ENCODE data around the gene TCF12. TPM values are rescaled to one million over a fixed set of nuclear protein-coding genes. Genes with fewer than 3 reads are reported as not detected.

TCF12 gene
- total and polyA plus RNA-seq, 2 donors (not counting 3 experiments of a cell fraction or from before 2014, with no cell fraction given): 72.1 to 133 TPM

- ChIA-PET POLR2A (interaction anchor here (0.8 kb wide), 1 partner anchor 216 kb away, joined by 3 read pairs; no protein-coding TSS in a partner anchor), CTCF (interaction anchor here (0.6 to 13.5 kb wide), 18 partner anchors 9 to 846 kb away, joined by 3 to 680 read pairs (median 4); no protein-coding TSS in a partner anchor)
- Histone ChIP-seq H3K9me3 (replicated peaks; ENCODE audit: control insufficient read depth, insufficient read depth, low read length) (no peaks in the 10 kb centered on the region), H3K4me1 (ENCODE audit: control insufficient read depth, extremely low read depth, insufficient read depth, low read length) (peaks cover 63% of the 10 kb centered on the region), H3K9me1 (replicated peaks; ENCODE audit: control insufficient read depth, extremely low read depth, insufficient read depth, low read length) (no peaks in the 10 kb centered on the region), H3K27ac (ENCODE audit: insufficient read depth, low read depth, low read length) (peak overlapping the region; percentile 88), H2AFZ (ENCODE audit: low read depth, low read length) (peak overlapping the region; percentile 46), H3K79me2 (ENCODE audit: control insufficient read depth, insufficient read depth, low read length) (no peaks in the 10 kb centered on the region), H3K36me3 (ENCODE audit: control insufficient read depth in 2 of 2, extremely low read depth in 1 of 2, insufficient read depth in 2 of 2, low read length in 2 of 2) (no peaks in the 10 kb centered on the region), H3K27me3 (ENCODE audit: control insufficient read depth in 2 of 2, insufficient read depth in 2 of 2, low read length in 2 of 2) (no peaks in the 10 kb centered on the region), H3K9ac (replicated peaks; ENCODE audit: extremely low read depth, insufficient read depth, low read length) (peak overlapping the region; percentile 48), H4K20me1 (replicated peaks; ENCODE audit: control insufficient read depth, extremely low read depth, insufficient read depth, low read length) (no peaks in the 10 kb centered on the region), H3K4me3 (replicated peaks in 1 of 3; ENCODE audit: insufficient read depth in 1 of 3, low read depth in 1 of 3, low read length in 3 of 3) (no peak overlapping the region), H3K4me2 (ENCODE audit: insufficient read depth, low read length) (peak overlapping the region; percentile 18)
- dilution Hi-C loops (cut with MboI; ENCODE audit: extremely low pct_ligation_motif_present, low sequenced_read_pairs): loop anchor here (25.0 kb wide), 1 partner anchor 199 kb away; no protein-coding TSS in a partner anchor
- FAIRE-seq (peak; percentile 97), DNase-seq (ENCODE audit: low read depth, low spot score) (peak; percentile 99)
- peak; percentile 2 for TF ChIP-seq MAX (IDR thresholded peaks at IDR 0.05; ENCODE audit: insufficient read depth, insufficient read length)
- TF ChIP-seq CTCF (IDR thresholded peaks at IDR 0.05; ENCODE audit: extremely low read depth in 1 of 2, insufficient read depth in 1 of 2, low read depth in 1 of 2, low read length in 2 of 2): peak; percentile 28 to 60
- TF ChIP-seq EZH2 (IDR thresholded peaks at IDR 0.05; ENCODE audit: borderline replicate concordance, low read depth, low read length, severe bottlenecking): no peak
- TF ChIP-seq FOS (IDR thresholded peaks at IDR 0.05; ENCODE audit: borderline replicate concordance, insufficient read depth, low read length): peak; percentile 93
- TF ChIP-seq JUN (IDR thresholded peaks at IDR 0.05; ENCODE audit: borderline replicate concordance, insufficient read depth, insufficient read length, low read depth): peak; percentile 78
- TF ChIP-seq POLR2AphosphoS5 (IDR thresholded peaks at IDR 0.05; ENCODE audit: insufficient read depth, low read depth, low read length): peak; percentile 81
- TF ChIP-seq POLR2A (IDR thresholded peaks at IDR 0.05; ENCODE audit: low read depth, low read length): peak; percentile 63
- TF ChIP-seq GATA2 (IDR thresholded peaks at IDR 0.05; ENCODE audit: insufficient read depth, insufficient read length, low read depth, low read length): peak; percentile 39
- TF ChIP-seq MYC (IDR thresholded peaks at IDR 0.05; ENCODE audit: low read depth, low read length): no peak
- no TSS peak for BruUV-seq (replicated peaks)
- intact Hi-C loops (cut with micrococcal nuclease): loop anchor here (1.0 to 10.0 kb wide), 7 partner anchors 16 to 842 kb away; partner anchors contain the start of gene TCF12
Measured at GRCh38 chr15:57337868-57338411, 419.5 kb downstream of the TCF12 start.
